GM12878 (cell line): ENCODE measurements around the gene SLC39A11. TPM values are rescaled to one million over a fixed set of nuclear protein-coding genes. Genes with fewer than 3 reads are reported as not detected.

Source experiments
- ATAC-seq: fragments of 200-7000 bp; cut with Tn5 transposase; 3 replicates; pipeline ENCODE4 v1.9.1; 2020; ENCODE audit warnings: mild to moderate bottlenecking, moderate library complexity
- BruUV-seq: library from RNA; stranded (reverse); fragments of 400-500 nt; replicated peaks from 2 replicates; lab custom pipeline; 2021; lab: Mats Ljungman, UMichigan
- CTCF ChIA-PET: fragments of 300-600 bp; sonication (Branson Sonifier 250); formaldehyde crosslinking; extraction: SDS; loops from one replicate; lab custom pipeline; 2021; ENCODE audit warnings: inconsistent platforms; lab: Yijun Ruan, JAX
- POLR2A ChIA-PET: fragments of 350-600 bp; formaldehyde crosslinking; extraction: SDS; loops from one replicate; lab custom pipeline; 2021; ENCODE audit warnings: inconsistent platforms; lab: Charles Lee
- RAD21 ChIA-PET: fragments of 300-600 bp; sonication (Branson Sonifier 250); formaldehyde crosslinking; loops from one replicate; lab custom pipeline; 2023; ENCODE audit warnings: antibody characterized with exemption; ENCODE audit not compliant: unreplicated experiment; lab: Charles Lee
- SMC1A ChIA-PET: fragments of 300-600 bp; sonication (Branson Sonifier 250); formaldehyde crosslinking; loops from one replicate; lab custom pipeline; 2023; ENCODE audit not compliant: unreplicated experiment, uncharacterized antibody; lab: Charles Lee
- DNase-seq: peaks from one replicate; pipeline ENCODE4 v3.0.0-alpha.2; 2011; ENCODE audit warnings: low read depth, low spot score
- FAIRE-seq: peaks from 3 replicates; lab custom pipeline; 2011; peaks lifted over from hg19 to GRCh38; lab: Jason Lieb, UNC
- H2AFZ ChIP-seq: 2 replicates; pipeline ENCODE4 v1.6.0; 2011; ENCODE audit warnings: low read depth, low read length, control low read depth; ENCODE audit not compliant: control insufficient read depth
- H3K27ac ChIP-seq: 2 replicates; pipeline ENCODE4 v1.5.1; 2011; ENCODE audit warnings: control low read depth; ENCODE audit not compliant: control insufficient read depth, insufficient read depth
- H3K27me3 ChIP-seq, 2 experiments: replicated peaks in 1 of 2; 2 replicates each; pipeline versions ENCODE4 v1.6.0 to v1.6.1; 2011; ENCODE audit warnings: low read length in 1 of 2; ENCODE audit not compliant: control insufficient read depth in 2 of 2, insufficient read depth in 2 of 2
- H3K36me3 ChIP-seq, 2 experiments: 2 replicates each; pipeline ENCODE4 v1.5.1; 2011; ENCODE audit warnings: low read length in 1 of 2; ENCODE audit not compliant: control insufficient read depth in 2 of 2, insufficient read depth in 2 of 2
- H3K4me1 ChIP-seq: 2 replicates; pipeline ENCODE4 v1.6.1; 2011; ENCODE audit warnings: mild to moderate bottlenecking, low read length, moderate library complexity, mixed read lengths; ENCODE audit not compliant: control insufficient read depth, insufficient read depth
- H3K4me2 ChIP-seq: 2 replicates; pipeline ENCODE4 v1.6.0; 2011; ENCODE audit warnings: control low read depth; ENCODE audit not compliant: control insufficient read depth, insufficient read depth
- H3K4me3 ChIP-seq: fragments of 200-600 bp; sonication (generic); 2 replicates; pipeline ENCODE4 v1.5.1; 2016
- H3K79me2 ChIP-seq: 2 replicates; pipeline ENCODE4 v1.6.0; 2011; ENCODE audit warnings: low read length; ENCODE audit not compliant: control insufficient read depth, insufficient read depth
- H3K9ac ChIP-seq: 2 replicates; pipeline ENCODE4 v1.8.0; 2011; ENCODE audit warnings: low read length, control low read depth, mixed read lengths; ENCODE audit not compliant: control insufficient read depth, insufficient read depth
- H3K9me3 ChIP-seq: replicated peaks from 3 replicates; pipeline ENCODE4 v1.5.1; 2011; ENCODE audit warnings: mild to moderate bottlenecking, low read length; ENCODE audit not compliant: control insufficient read depth, insufficient read depth
- H4K20me1 ChIP-seq: 2 replicates; pipeline ENCODE4 v1.6.0; 2011; ENCODE audit not compliant: control insufficient read depth, insufficient read depth
- BACH1 ChIP-seq: fragments of 450-650 bp; IDR thresholded peaks from 2 replicates; pipeline ENCODE4 v1.6.1; 2017; ENCODE audit warnings: mild to moderate bottlenecking, borderline replicate concordance
- CEBPB ChIP-seq, 2 experiments: fragments of 150-350 bp in 1 of 2; IDR thresholded peaks; 2 replicates each; pipeline ENCODE4 v1.6.1; 2012 to 2014; ENCODE audit warnings: low read depth in 2 of 2, low read length in 2 of 2, borderline replicate concordance in 1 of 2, inconsistent platforms in 1 of 2
- CHD2 ChIP-seq: IDR thresholded peaks from 2 replicates; pipeline ENCODE4 v1.6.1; 2011; ENCODE audit warnings: low read depth, low read length, improper control_type of control experiment, borderline replicate concordance
- EZH2 ChIP-seq: IDR thresholded peaks from 2 replicates; pipeline ENCODE4 v1.6.1; 2012; ENCODE audit warnings: low read depth, mild to moderate bottlenecking, control low read depth, inconsistent platforms, low read length, borderline replicate concordance; ENCODE audit not compliant: control insufficient read depth
- FOXM1 ChIP-seq: IDR thresholded peaks from 2 replicates; pipeline ENCODE4 v1.6.1; 2012; ENCODE audit warnings: low read depth, mild to moderate bottlenecking, inconsistent platforms, low read length, moderate library complexity
- HDAC6 ChIP-seq: fragments of 200-600 bp; sonication (generic); IDR thresholded peaks from one replicate; pipeline ENCODE4 v1.8.0; 2017; ENCODE audit warnings: antibody characterized with exemption; ENCODE audit not compliant: unreplicated experiment
- IRF4 ChIP-seq: IDR thresholded peaks from 2 replicates; pipeline ENCODE4 v1.6.1; 2011; ENCODE audit warnings: low read depth, low read length
- KAT2A ChIP-seq: conservative IDR thresholded peaks from 2 replicates; pipeline ENCODE4 v1.6.1; 2011; ENCODE audit warnings: low read depth, low read length; ENCODE audit not compliant: control insufficient read depth
- NBN ChIP-seq: fragments of 450-650 bp; IDR thresholded peaks from 2 replicates; pipeline ENCODE4 v1.6.1; 2016
- NR2C1 ChIP-seq: fragments of 450-650 bp; IDR thresholded peaks from 2 replicates; pipeline ENCODE4 v1.6.1; 2017; ENCODE audit warnings: antibody characterized with exemption, mild to moderate bottlenecking, moderate library complexity
- RB1 ChIP-seq: fragments of 450-650 bp; formaldehyde crosslinking; IDR thresholded peaks from 2 replicates; pipeline ENCODE4 v1.6.1; 2017; ENCODE audit warnings: mild to moderate bottlenecking, borderline replicate concordance
- SREBF2 ChIP-seq: IDR thresholded peaks from 2 replicates; pipeline ENCODE4 v1.6.1; 2012; ENCODE audit warnings: mild to moderate bottlenecking, low read length
- ZNF274 ChIP-seq: IDR thresholded peaks from one replicate; pipeline ENCODE4 v1.8.0; 2011; ENCODE audit not compliant: insufficient read length, insufficient read depth
- ZNF622 ChIP-seq: fragments of 450-650 bp; IDR thresholded peaks from 2 replicates; pipeline ENCODE4 v1.6.1; 2017; ENCODE audit warnings: mild to moderate bottlenecking, inconsistent platforms
- WGBS: methylation state at CpG from one replicate; pipeline ENCODE4 v1.1.6; 2016; ENCODE audit warnings: low lambda C conversion rate; ENCODE audit not compliant: insufficient replicate concordance, insufficient coverage; ENCODE audit errors: missing lambda C conversion rate; 5-methylcytosine and 5-hydroxymethylcytosine counted together
- in situ Hi-C: fragments of 300-500 bp; cut with MboI; formaldehyde crosslinking; loops from 9 replicates; pipeline ENCODE4 v1.14.3; 2018; ENCODE audit warnings: mixed read lengths
- intact Hi-C: fragments of 100-400 bp; cut with micrococcal nuclease; formaldehyde crosslinking; loops from one replicate; pipeline ENCODE4 v1.14.2; 2022; ENCODE audit not compliant: unreplicated experiment
- polyA plus RNA-seq, 11 experiments: library from polyadenylated mRNA; depleted of rRNA in 4 of 11; unstranded in 6 of 11; stranded (reverse) in 5 of 11; fragments of >200 nt; fragmentation: Nextera tagmentation in 4 of 11; fragmentation: Illumina TruSeq in 1 of 11; extraction: Ambion mirVana in 4 of 11; extraction: Trizol in 1 of 11; gene quantifications; 1 replicate in 1 of 11; 2 replicates in 10 of 11; pipeline versions ENCODE4 v1.2.1 to v1.2.3, GENCODE V29; 2011 to 2016; ENCODE audit warnings: inconsistent platforms in 2 of 11, missing spikeins in 2 of 11, low read depth in 1 of 11
- total RNA-seq, 4 experiments: library from RNA; depleted of rRNA in 3 of 4; stranded (reverse); fragments of >200 nt in 3 of 4; fragmentation: Illumina TruSeq in 1 of 4; extraction: Trizol in 1 of 4; gene quantifications; 2 replicates each; pipeline versions ENCODE4 v1.2.1 to v1.2.3, GENCODE V29; 2013 to 2021
- TF ChIP-seq, protein P1 (sequence below): fragments of 450-650 bp; IDR thresholded peaks from 2 replicates; pipeline ENCODE4 v1.6.1; 2017; ENCODE audit warnings: borderline replicate concordance
- TF ChIP-seq, protein P2 (sequence below): IDR thresholded peaks from 2 replicates; pipeline ENCODE4 v1.6.1; 2011; ENCODE audit warnings: borderline replicate concordance, low read depth, mild to moderate bottlenecking, moderate library complexity, mixed read lengths, low read length; ENCODE audit not compliant: insufficient read depth; ENCODE audit errors: extremely low read length

Gene SLC39A11
- total and polyA plus RNA-seq, 10 of the 15 experiments (the other 5 are each of a cell fraction or from before 2014, with no cell fraction given): 8.6 to 23.8 (median 14.0) TPM

DNA sequence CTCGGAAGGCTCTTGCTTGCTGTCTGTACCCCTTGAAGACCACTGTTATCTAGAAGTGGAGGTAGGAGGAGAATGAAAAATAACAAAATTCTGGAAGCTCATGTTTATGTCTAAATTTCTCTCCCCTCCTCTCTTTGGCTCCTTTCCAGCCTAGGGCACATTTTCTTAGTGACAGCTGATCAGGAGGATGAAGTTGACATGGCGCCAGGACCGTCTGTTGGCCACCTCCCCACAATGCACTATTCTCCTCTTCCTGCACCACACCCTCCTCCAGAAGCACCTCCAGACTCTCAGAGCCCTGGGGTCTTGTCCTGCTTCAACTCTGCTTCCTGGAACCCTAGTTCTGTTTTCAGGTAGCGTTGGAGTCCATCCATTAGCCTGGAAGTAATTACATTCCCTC lies 46.8 kb upstream of the SLC39A11 start:
- H3K4me1 ChIP-seq: no peaks in the 10 kb centered on the region
- intact Hi-C loops (no loop called here), in situ Hi-C loops (no loop called here)
- ChIA-PET RAD21 (interaction anchor here (0.6 kb wide), 1 partner anchor 46 kb away, joined by 3 read pairs; no protein-coding TSS in a partner anchor), POLR2A (interaction anchor here (0.6 kb wide), 1 partner anchor 17 kb away, joined by 3 read pairs; no protein-coding TSS in a partner anchor), CTCF (interaction anchor here (1.2 to 1.4 kb wide), 3 partner anchors 8 to 412 kb away, joined by 3 to 6 read pairs (median 3); no protein-coding TSS in a partner anchor), SMC1A (interaction anchor here (1.0 to 1.3 kb wide), 2 partner anchors 18 to 411 kb away, joined by 3 to 4 read pairs; no protein-coding TSS in a partner anchor)
- no peak overlapping the region for H3K27ac ChIP-seq
- H3K9me3 ChIP-seq: peaks cover 3% of the 10 kb centered on the region; the same call in 1 of the 3 replicates
- no peaks in the 10 kb centered on the region for H3K79me2 ChIP-seq
- H3K4me3 ChIP-seq: no peak overlapping the region
- whole genome bisulfite sequencing: 68% methylated on average over 4 of the region's 4 CpGs
- no peaks in the 10 kb centered on the region for H3K27me3 ChIP-seq
- DNase-seq (no peak), FAIRE-seq (no peak), ATAC-seq (no peak)
- no TSS peak for BruUV-seq
- H2AFZ ChIP-seq: no peak overlapping the region
- no peaks in the 10 kb centered on the region for H3K36me3 ChIP-seq
- no peak for TF ChIP-seq NR2C1
- no peak for TF ChIP-seq CHD2
- no peak for TF ChIP-seq ZNF622
- no peak for TF ChIP-seq RB1
- TF ChIP-seq, protein P1, sequence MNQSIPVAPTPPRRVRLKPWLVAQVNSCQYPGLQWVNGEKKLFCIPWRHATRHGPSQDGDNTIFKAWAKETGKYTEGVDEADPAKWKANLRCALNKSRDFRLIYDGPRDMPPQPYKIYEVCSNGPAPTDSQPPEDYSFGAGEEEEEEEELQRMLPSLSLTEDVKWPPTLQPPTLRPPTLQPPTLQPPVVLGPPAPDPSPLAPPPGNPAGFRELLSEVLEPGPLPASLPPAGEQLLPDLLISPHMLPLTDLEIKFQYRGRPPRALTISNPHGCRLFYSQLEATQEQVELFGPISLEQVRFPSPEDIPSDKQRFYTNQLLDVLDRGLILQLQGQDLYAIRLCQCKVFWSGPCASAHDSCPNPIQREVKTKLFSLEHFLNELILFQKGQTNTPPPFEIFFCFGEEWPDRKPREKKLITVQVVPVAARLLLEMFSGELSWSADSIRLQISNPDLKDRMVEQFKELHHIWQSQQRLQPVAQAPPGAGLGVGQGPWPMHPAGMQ: no peak
- no peak for TF ChIP-seq BACH1
- TF ChIP-seq ZNF274: no peak
- TF ChIP-seq IRF4: no peak
- no peak for TF ChIP-seq KAT2A
- TF ChIP-seq FOXM1: no peak
- no peak for TF ChIP-seq HDAC6
- no peak for TF ChIP-seq CEBPB (IDR thresholded peaks at IDR 0.05; ENCODE audit: borderline replicate concordance in 1 of 2, low read depth in 2 of 2, low read length in 2 of 2)
- TF ChIP-seq, protein P2, sequence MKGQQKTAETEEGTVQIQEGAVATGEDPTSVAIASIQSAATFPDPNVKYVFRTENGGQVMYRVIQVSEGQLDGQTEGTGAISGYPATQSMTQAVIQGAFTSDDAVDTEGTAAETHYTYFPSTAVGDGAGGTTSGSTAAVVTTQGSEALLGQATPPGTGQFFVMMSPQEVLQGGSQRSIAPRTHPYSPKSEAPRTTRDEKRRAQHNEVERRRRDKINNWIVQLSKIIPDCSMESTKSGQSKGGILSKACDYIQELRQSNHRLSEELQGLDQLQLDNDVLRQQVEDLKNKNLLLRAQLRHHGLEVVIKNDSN: no peak
- no peak for TF ChIP-seq EZH2
- TF ChIP-seq SREBF2: no peak
- TF ChIP-seq NBN: no peak
- H4K20me1 ChIP-seq: no peaks in the 10 kb centered on the region
- no peak overlapping the region for H3K4me2 ChIP-seq
- H3K9ac ChIP-seq: no peak overlapping the region
